ENCODE data around the gene STK38.

GRCh38 chr6:36515844-36516243, 31.4 kb downstream of the STK38 start:
- TF ChIP-seq CTCF (IDR thresholded peaks at IDR 0.05) (no peak), MAFK (IDR thresholded peaks at IDR 0.05; ENCODE audit: partially characterized antibody) (no peak), CHD4 (IDR thresholded peaks at IDR 0.05; ENCODE audit: borderline replicate concordance) (no peak), BHLHE40 (IDR thresholded peaks at IDR 0.05; ENCODE audit: low read depth, low read length) (no peak), MAZ (IDR thresholded peaks at IDR 0.05; ENCODE audit: borderline replicate concordance, low read depth, low read length) (no peak), MAX (IDR thresholded peaks at IDR 0.05) (no peak), BCL3 (IDR thresholded peaks at IDR 0.05) (no peak), POLR2A (IDR thresholded peaks at IDR 0.05; ENCODE audit: low read length) (no peak), FOSL2 (IDR thresholded peaks at IDR 0.05) (no peak), FOSL2 (CRISPR knock-in tag; IDR thresholded peaks at IDR 0.05) (no peak), HOXB5 (CRISPR knock-in tag; IDR thresholded peaks at IDR 0.05) (no peak), CEBPB (IDR thresholded peaks at IDR 0.05) (no peak), EP300 (IDR thresholded peaks at IDR 0.05) (no peak), SMC3 (IDR thresholded peaks at IDR 0.05) (no peak), CBX8 (IDR thresholded peaks at IDR 0.05) (no peak)

All from A549 (cell line).